Epithelial cell of proximal tubule (primary cell): ENCODE measurements around the gene SPATA31A6. TPM values are rescaled to one million over a fixed set of nuclear protein-coding genes. Genes with fewer than 3 reads are reported as not detected.
"Not testable (repeated sequence)": the region's sequence is repeated elsewhere in the genome, so short reads cannot be mapped to it uniquely, and the experiment has no call there.

Experiments used
- DNase-seq: peaks from one replicate; pipeline ENCODE4 v3.0.0-alpha.2; 2011; ENCODE audit warnings: low read depth
- H3K4me3 ChIP-seq: 2 replicates; pipeline ENCODE4 v1.5.1; 2011; ENCODE audit warnings: low read depth, mild to moderate bottlenecking, low read length
- total RNA-seq: library from RNA; depleted of rRNA; stranded (reverse); fragments of >200 nt; gene quantifications from 2 replicates; pipeline ENCODE4 v1.2.3, GENCODE V29; 2015
- TF ChIP-seq, protein P1 (sequence below): conservative IDR thresholded peaks from 2 replicates; pipeline ENCODE4 v1.5.1; 2012; ENCODE audit warnings: low read depth, mild to moderate bottlenecking, low read length

Gene SPATA31A6
- total RNA-seq, result not detected in 2 replicates

DNA sequence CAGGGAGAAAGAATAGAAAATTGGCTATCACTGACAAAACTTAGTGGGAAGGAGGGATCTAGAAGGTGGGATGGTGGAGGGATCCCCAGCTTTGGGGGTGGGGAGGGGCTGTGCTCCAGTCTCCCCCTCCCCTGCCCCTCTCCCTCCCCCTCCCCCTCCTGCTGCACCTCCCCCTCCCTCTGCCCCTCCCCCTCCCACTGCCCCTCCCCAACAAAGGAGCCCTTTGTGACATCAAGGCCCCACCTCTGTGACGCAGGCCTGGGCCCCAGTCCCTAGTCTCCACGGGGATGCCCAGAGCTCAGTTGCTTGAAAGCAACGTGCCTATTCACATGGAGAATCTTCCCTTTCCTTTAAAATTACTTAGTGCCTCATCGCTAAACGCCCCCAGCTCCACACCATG lies at the start of gene SPATA31A6:
Gene SPATA31A6, plus strand, starts transcription at position 301 of the 400 bp plus-strand sequence. Its CDS starts 29 bp downstream, at position 330.
- not testable (repeated sequence) for H3K4me3 ChIP-seq, DNase-seq

DNA sequence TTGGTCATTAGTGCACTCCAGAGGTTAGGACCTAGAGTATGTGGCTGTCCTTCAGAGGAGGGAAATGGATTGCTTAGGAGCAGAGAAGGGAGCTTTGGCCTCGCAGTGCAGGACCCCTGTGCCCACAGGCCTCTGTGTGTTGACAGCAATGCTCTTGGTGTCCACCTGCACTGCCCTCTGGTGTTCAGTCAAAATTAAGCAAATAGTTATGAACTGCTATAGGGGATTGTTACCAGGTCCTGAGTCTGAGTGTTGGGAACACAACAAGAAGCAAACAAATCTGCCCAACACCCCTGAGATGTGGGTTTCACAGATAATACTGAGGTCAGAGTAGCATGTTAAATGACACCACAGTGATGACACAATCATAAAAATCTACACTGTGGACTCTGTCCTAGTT lies 23.2 kb upstream of the SPATA31A6 start:
- TF ChIP-seq, protein P1, sequence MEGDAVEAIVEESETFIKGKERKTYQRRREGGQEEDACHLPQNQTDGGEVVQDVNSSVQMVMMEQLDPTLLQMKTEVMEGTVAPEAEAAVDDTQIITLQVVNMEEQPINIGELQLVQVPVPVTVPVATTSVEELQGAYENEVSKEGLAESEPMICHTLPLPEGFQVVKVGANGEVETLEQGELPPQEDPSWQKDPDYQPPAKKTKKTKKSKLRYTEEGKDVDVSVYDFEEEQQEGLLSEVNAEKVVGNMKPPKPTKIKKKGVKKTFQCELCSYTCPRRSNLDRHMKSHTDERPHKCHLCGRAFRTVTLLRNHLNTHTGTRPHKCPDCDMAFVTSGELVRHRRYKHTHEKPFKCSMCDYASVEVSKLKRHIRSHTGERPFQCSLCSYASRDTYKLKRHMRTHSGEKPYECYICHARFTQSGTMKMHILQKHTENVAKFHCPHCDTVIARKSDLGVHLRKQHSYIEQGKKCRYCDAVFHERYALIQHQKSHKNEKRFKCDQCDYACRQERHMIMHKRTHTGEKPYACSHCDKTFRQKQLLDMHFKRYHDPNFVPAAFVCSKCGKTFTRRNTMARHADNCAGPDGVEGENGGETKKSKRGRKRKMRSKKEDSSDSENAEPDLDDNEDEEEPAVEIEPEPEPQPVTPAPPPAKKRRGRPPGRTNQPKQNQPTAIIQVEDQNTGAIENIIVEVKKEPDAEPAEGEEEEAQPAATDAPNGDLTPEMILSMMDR, result peak; percentile 39
- not testable (repeated sequence) for DNase-seq

DNA sequence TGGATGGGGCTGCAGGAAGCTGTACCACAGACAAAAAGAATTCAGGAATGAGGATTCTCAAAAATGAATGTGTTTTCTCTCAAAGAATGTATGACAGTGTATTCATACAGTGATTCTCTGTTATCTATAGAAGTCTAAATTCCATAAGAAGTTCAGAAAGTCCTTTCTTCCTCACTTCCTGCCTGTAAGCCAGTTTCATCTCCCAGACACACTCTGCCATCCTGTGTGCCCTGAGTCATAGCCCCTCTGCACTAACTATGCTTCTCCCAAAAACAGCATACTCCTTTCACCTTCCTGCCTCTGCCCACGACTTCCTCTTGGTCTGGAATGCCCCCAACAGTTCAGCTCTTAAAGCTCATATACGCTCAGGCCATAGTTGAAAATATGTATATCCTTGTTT lies 36.4 kb downstream of the SPATA31A6 start:
- not testable (repeated sequence) for H3K4me3 ChIP-seq, DNase-seq

More for the DNA sequence above, 23.2 kb upstream of the SPATA31A6 start:
- H3K4me3 ChIP-seq, result not testable (repeated sequence)

DNA sequence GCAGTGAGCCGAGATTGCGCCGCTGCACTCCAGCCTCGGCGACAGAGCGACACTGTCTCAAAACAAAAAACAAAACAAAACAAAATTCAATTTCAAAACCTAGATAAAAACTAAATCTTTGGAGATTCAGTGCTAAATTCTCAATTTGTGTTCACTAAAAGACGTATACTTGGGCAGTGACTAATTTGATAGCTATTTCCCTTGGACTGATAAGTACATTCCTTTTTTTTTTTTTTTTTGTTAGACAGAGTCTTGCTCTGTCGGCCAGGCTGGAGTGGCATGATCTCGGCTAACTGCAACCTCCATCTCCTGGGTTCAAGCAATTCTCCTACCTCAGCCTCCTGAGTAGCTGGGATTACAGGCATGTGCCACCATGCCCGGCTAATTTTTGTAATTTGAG lies 39.8 kb downstream of the SPATA31A6 start:
- DNase-seq, H3K4me3 ChIP-seq: not testable (repeated sequence)

DNA sequence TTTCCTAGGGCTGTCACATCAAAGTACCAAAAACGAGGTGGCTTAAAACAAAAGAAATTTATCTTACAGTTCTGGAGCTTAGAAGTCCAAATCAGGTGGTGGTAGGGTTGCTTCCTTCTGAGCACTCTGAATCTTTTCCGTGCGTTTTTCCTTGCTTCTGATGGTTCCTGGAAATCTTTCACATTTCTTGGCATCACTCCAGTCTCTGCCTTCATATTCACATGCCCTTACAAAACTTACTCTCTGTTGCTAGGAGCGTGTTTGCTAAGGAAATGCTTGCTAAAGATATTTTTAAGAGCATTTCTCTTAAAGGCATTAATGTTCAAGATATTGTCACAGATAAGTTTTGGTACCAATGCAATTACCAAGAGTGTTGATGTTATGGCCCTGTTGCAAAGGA lies 49.6 kb downstream of the SPATA31A6 start:
- not testable (repeated sequence) for H3K4me3 ChIP-seq, DNase-seq

DNA sequence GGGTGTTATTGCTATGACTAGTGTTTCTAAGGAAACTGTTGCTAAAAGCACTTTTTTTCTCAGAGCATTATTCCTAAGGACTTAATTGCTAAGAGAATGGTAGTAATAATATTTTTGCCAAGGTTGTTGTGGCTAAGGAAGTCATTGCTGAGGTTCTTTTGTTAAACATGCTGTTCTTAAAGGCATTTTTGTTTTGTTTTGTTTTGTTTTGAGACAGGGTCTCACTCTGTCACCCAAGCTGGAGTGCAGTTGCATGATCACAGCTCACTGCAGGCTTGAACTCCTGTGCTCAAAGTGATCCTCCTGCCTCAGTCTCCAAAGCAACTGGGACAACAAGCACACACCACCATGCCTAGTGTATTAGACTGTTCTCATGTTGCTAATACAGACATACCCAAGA lies 51.2 kb downstream of the SPATA31A6 start:
- DNase-seq, H3K4me3 ChIP-seq: not testable (repeated sequence)

DNA sequence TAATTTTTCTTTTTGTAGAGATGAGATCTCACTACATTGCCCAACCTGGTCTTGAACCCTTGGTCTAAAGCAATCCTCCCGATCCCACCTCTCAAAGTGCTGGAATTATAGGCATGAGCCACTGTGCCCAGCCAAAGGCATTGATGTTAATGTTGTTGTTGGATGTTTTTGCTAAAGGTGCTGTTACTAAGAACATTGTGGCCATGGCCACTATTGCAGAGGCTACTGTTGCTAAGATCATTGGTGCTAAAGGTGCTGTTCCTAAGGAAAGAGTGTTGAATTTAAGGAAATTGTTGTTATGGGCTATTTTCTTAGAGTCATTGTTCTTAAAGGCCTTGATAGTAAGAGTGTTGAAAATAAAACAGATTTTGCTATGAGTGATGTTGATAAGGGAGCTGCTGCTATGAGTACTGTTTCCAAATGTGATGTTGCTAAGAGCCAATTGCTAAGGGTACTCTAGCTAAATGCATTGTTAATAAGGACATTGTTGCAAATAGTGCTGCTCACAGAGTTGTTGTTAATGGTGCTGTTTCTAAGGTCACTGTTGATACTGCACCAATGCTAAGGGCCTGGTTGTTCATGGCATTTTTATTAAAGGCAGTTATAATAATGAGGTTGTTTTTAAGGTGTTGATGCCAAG lies 52.0 kb downstream of the SPATA31A6 start:
- not testable (repeated sequence) for DNase-seq, H3K4me3 ChIP-seq

DNA sequence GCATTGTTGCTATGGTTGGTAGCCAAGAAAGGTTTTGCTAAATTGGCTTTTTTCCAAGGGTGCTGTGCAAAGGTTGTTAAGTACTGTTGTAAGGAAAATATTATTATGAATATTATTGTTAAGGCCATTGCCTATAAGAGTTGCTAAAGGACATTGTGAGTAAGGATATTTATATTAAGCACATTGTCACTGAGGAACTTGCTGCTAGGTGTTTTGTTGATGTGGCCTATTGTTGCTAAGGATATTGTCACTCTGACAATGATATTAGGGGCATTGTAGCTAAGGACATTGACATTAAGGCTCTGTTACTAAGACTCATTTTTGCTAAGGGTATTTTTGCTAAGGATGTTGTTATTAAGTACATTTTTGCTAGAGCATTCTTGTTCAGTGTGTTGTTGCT lies 52.6 kb downstream of the SPATA31A6 start:
- H3K4me3 ChIP-seq, DNase-seq: not testable (repeated sequence)

DNA sequence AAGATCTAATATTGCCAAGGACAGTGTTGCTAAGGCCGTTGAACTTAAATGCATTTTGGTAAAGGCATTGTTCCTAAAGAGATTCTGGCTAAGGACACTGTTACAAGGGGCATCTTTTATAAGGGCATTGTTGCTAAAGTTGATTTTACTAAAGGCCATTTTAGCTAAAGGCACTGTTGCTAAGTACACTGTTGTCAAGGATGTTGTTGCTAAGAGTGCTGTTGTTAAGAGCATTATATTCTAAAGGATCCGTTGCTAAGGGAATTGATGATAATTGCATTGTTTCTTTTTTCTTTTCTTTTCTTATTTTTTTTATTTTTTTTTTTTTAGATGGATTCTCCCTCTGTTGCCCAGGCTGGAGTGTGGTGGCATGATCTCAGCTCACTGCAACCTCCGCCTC lies 53.9 kb downstream of the SPATA31A6 start:
- not testable (repeated sequence) for H3K4me3 ChIP-seq, DNase-seq

DNA sequence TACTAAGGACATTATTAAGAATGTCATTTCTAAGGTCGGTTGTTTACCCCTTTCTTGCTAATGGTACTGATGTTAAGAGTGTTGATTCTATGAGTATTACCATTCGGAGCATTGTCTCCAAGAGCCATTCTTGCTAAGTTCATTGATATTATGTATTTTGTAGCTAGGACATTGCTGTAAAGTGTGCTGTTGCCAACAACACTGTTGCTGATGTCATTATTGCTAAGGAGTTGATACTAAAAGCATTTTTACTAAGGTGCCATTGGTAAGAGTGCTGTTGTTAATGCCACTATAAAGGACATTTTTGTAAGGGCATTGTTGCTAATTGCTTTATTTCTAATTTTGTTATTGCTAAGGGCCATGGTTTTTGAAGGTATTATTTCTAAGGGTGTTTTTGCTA lies 55.4 kb downstream of the SPATA31A6 start:
- not testable (repeated sequence) for H3K4me3 ChIP-seq, DNase-seq

Other genes starting within 250 kb of the SPATA31A6 start
- 10.3 and 10.8 TPM in 2 replicates for gene CNTNAP3B, start 54.2 kb upstream of the SPATA31A6 start, total RNA-seq